SK-N-SH treated with all-trans-retinoic acid at 6 μM for 48 hours (cell line): Measurements from ENCODE around the gene COL24A1.

Experiments
- ATAC-seq: fragments of 200-7000 bp; cut with Tn5 transposase; 3 replicates; pipeline ENCODE4 v1.9.1; 2020; ENCODE audit warnings: mild to moderate bottlenecking, moderate library complexity
- ARNTL ChIP-seq: fragments of 450-650 bp; formaldehyde crosslinking; IDR thresholded peaks from 2 replicates; pipeline ENCODE4 v1.5.0; 2020; ENCODE audit warnings: low read depth, mild to moderate bottlenecking, moderate library complexity, borderline replicate concordance
- BACH2 ChIP-seq: fragments of 250-450 bp; sonication (Bioruptor Pico); IDR thresholded peaks from 2 replicates; pipeline ENCODE4 v1.9.0; 2021; ENCODE audit warnings: mild to moderate bottlenecking, borderline replicate concordance
- CSDC2 ChIP-seq: fragments of 250-450 bp; sonication (Bioruptor Pico); IDR thresholded peaks from 2 replicates; pipeline ENCODE4 v1.5.0; 2020; ENCODE audit warnings: mild to moderate bottlenecking, moderate library complexity
- CSRNP3 ChIP-seq: fragments of 250-450 bp; sonication (Bioruptor Pico); IDR thresholded peaks from 2 replicates; pipeline ENCODE4 v1.5.1; 2021; ENCODE audit warnings: mild to moderate bottlenecking, moderate library complexity
- GLIS3 ChIP-seq: fragments of 250-450 bp; sonication (Bioruptor Pico); IDR thresholded peaks from 2 replicates; pipeline ENCODE4 v1.5.0; 2020; ENCODE audit warnings: mild to moderate bottlenecking, moderate library complexity
- PATZ1 ChIP-seq: fragments of 250-450 bp; sonication (Bioruptor Pico); IDR thresholded peaks from 2 replicates; pipeline ENCODE4 v1.8.0; 2020; ENCODE audit warnings: mild to moderate bottlenecking, moderate library complexity, borderline replicate concordance
- POU6F1 ChIP-seq: fragments of 250-450 bp; sonication (Bioruptor Pico); IDR thresholded peaks from 2 replicates; pipeline ENCODE4 v1.8.0; 2021; ENCODE audit warnings: low read depth, mild to moderate bottlenecking, moderate library complexity, borderline replicate concordance
- PPARA ChIP-seq: fragments of 250-450 bp; sonication (Bioruptor Pico); IDR thresholded peaks from 2 replicates; pipeline ENCODE4 v1.5.0; 2020; ENCODE audit warnings: mild to moderate bottlenecking, borderline replicate concordance
- RARB ChIP-seq: fragments of 250-450 bp; sonication (Bioruptor Pico); IDR thresholded peaks from 2 replicates; pipeline ENCODE4 v1.8.0; 2021; ENCODE audit warnings: mild to moderate bottlenecking, moderate library complexity
- TCF4 ChIP-seq: fragments of 250-450 bp; sonication (Bioruptor Pico); IDR thresholded peaks from 2 replicates; pipeline ENCODE4 v1.8.0; 2021; ENCODE audit warnings: mild to moderate bottlenecking, moderate library complexity, borderline replicate concordance
- TOX ChIP-seq: fragments of 250-450 bp; sonication (Bioruptor Pico); IDR thresholded peaks from 2 replicates; pipeline ENCODE4 v1.8.0; 2021; ENCODE audit warnings: mild to moderate bottlenecking, moderate library complexity, borderline replicate concordance
- TSHZ2 ChIP-seq: fragments of 250-450 bp; sonication (Bioruptor Pico); IDR thresholded peaks from 2 replicates; pipeline ENCODE4 v1.5.0; 2020; ENCODE audit warnings: mild to moderate bottlenecking, moderate library complexity
- ZC3H10 ChIP-seq: fragments of 250-450 bp; sonication (Bioruptor Pico); IDR thresholded peaks from 2 replicates; pipeline ENCODE4 v1.5.1; 2021; ENCODE audit warnings: mild to moderate bottlenecking, moderate library complexity
- ZFP3 ChIP-seq: fragments of 250-450 bp; sonication (Bioruptor Pico); IDR thresholded peaks from 2 replicates; pipeline ENCODE4 v1.5.0; 2020; ENCODE audit warnings: mild to moderate bottlenecking, moderate library complexity
- ZNF565 ChIP-seq: fragments of 450-650 bp; formaldehyde crosslinking; conservative IDR thresholded peaks from 2 replicates; pipeline ENCODE4 v1.5.0; 2020; ENCODE audit warnings: low read depth, mild to moderate bottlenecking, moderate library complexity
- ZNF70 ChIP-seq: fragments of 450-650 bp; formaldehyde crosslinking; IDR thresholded peaks from 2 replicates; pipeline ENCODE4 v1.5.0; 2020; ENCODE audit warnings: mild to moderate bottlenecking, moderate library complexity
- ZNF8 ChIP-seq: fragments of 450-650 bp; formaldehyde crosslinking; IDR thresholded peaks from 2 replicates; pipeline ENCODE4 v1.5.0; 2020; ENCODE audit warnings: mild to moderate bottlenecking, moderate library complexity

The COL24A1 gene

GRCh38 chr1:86156566-86157455 is at the start of gene COL24A1:
Gene COL24A1, minus strand, starts transcription at chr1:86156772. Its CDS starts 376 bp downstream, at chr1:86156396.
- ATAC-seq: peak; percentile 68
- TF ChIP-seq ZNF565 (CRISPR knock-in tag) (no peak), GLIS3 (CRISPR knock-in tag) (no peak), ZFP3 (no peak), ZNF70 (CRISPR knock-in tag) (no peak), ZNF8 (no peak), POU6F1 (CRISPR knock-in tag) (no peak), RARB (CRISPR knock-in tag) (no peak)
- TF ChIP-seq, all 23 proteins: peak for 0

- ATAC-seq: no peak
- no peak for TF ChIP-seq ZFP3
These were observed 49.2 kb upstream of the COL24A1 start for GRCh38 chr1:86205741-86206140.

- TF ChIP-seq TCF4 (CRISPR knock-in tag): no peak
- TF ChIP-seq CSDC2: no peak
- TF ChIP-seq PATZ1 (CRISPR knock-in tag): no peak
- no peak for TF ChIP-seq POU6F1 (CRISPR knock-in tag)
- TF ChIP-seq PPARA (CRISPR knock-in tag): no peak
- TF ChIP-seq BACH2: no peak
- no peak for TF ChIP-seq ARNTL (CRISPR knock-in tag)
- TF ChIP-seq ZC3H10: no peak
- TF ChIP-seq CSRNP3: no peak
- TF ChIP-seq, all 23 proteins: peak for 0
- ATAC-seq: no peak
These were observed 46.2 kb upstream of the COL24A1 start for GRCh38 chr1:86202552-86203340.

GRCh38 chr1:86201311-86201710 is 44.7 kb upstream of the COL24A1 start:
- ATAC-seq: no peak
- TF ChIP-seq POU6F1 (CRISPR knock-in tag) (no peak), TSHZ2 (no peak), BACH2 (no peak), ZC3H10 (no peak), TOX (CRISPR knock-in tag) (no peak), RARB (CRISPR knock-in tag) (no peak), PATZ1 (CRISPR knock-in tag) (no peak), ZFP3 (no peak), CSDC2 (no peak), TCF4 (CRISPR knock-in tag) (no peak)
- TF ChIP-seq, all 23 proteins: peak for 0
